NB4 (cell line): ENCODE results near the gene KCNJ13.

Experiments used
- TF ChIP-seq, protein P1 (sequence below): IDR thresholded peaks from one replicate; pipeline ENCODE4 v1.5.1; 2012; ENCODE audit warnings: low read depth, low read length
- TF ChIP-seq, protein P2 (sequence below): IDR thresholded peaks from 2 replicates; pipeline ENCODE4 v1.6.1; 2011; ENCODE audit warnings: low read depth, low read length

DNA sequence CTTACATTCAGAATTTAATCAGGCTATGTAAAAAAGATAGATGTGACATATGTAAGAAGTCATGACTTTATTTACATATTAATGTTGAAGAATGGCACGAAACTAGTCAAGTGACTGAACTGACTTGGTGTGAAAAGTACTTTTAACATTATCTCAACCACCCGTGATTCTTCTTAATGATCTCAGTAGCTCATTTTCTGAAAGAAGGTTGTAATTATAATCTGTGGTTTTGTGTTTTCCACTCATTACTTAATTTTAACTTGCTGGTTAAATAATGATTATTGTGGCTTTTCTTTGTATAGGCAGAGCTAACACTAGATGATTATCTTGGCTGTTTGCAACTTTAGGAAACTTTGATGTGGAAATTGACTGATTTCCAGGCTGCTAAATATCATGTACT is 18.5 kb downstream of the KCNJ13 start:
- TF ChIP-seq, protein P1, sequence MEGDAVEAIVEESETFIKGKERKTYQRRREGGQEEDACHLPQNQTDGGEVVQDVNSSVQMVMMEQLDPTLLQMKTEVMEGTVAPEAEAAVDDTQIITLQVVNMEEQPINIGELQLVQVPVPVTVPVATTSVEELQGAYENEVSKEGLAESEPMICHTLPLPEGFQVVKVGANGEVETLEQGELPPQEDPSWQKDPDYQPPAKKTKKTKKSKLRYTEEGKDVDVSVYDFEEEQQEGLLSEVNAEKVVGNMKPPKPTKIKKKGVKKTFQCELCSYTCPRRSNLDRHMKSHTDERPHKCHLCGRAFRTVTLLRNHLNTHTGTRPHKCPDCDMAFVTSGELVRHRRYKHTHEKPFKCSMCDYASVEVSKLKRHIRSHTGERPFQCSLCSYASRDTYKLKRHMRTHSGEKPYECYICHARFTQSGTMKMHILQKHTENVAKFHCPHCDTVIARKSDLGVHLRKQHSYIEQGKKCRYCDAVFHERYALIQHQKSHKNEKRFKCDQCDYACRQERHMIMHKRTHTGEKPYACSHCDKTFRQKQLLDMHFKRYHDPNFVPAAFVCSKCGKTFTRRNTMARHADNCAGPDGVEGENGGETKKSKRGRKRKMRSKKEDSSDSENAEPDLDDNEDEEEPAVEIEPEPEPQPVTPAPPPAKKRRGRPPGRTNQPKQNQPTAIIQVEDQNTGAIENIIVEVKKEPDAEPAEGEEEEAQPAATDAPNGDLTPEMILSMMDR, result no peak
- TF ChIP-seq, protein P2, sequence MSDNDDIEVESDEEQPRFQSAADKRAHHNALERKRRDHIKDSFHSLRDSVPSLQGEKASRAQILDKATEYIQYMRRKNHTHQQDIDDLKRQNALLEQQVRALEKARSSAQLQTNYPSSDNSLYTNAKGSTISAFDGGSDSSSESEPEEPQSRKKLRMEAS, result no peak
